Activated CD8-positive, alpha-beta memory T cell treated with anti-CD3 and anti-CD28 coated beads for 1 hour (primary cell): ENCODE data around the gene UBA6.
"Not testable (repeated sequence)": the region's sequence is repeated elsewhere in the genome, so short reads cannot be mapped to it uniquely, and the experiment has no call there.

Experiments
- DNase-seq, 2 donors: peaks; one replicate each; pipeline ENCODE4 v3.0.0-alpha.2; 2020; ENCODE audit warnings: low read depth in 1 of 2; ENCODE audit errors: extremely low read depth in 1 of 2

UBA6 gene

GRCh38 chr4:67674098-67674497 lies 26.9 kb downstream of the UBA6 start:
- no peak for DNase-seq

DNA sequence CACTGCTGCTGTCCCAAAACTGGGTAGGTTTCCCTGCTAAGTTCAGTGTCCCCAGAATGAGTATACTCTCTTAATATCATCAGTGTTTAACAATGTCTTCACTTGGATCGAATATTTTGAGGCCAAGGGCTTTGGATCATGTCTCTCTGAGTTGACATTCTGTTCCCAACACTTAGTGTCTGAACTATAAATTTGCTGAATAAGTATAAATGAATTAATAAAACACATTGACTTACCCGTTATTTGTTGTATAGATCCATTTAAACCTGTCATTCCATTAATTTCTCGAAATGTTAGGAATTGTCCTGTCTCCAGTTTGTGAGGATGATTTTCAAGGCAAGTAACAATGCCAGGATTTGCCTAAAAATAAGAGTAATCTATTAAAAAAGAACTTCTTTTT lies 32.6 kb downstream of the UBA6 start:
- DNase-seq = no peak

DNA sequence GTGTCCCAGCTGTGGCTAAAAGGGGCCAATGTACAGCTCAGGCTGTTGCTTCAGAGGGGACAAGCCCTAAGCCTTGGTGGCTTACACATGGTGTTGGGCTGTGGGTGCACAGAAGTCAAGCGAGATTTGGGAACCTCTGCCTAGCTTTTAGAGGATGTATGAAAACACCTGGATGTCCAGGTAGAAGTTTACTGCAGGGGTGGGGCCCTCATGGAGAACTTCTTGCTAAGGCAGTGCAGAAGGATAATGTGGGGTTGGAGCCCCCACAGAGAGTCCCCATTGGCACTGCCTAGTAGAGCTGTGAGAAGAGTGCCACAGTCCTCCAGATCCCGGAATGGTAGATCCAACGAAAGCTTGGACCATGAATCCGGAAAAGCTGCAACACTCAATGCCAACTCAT lies 40.5 kb downstream of the UBA6 start:
- no peak for DNase-seq

DNA sequence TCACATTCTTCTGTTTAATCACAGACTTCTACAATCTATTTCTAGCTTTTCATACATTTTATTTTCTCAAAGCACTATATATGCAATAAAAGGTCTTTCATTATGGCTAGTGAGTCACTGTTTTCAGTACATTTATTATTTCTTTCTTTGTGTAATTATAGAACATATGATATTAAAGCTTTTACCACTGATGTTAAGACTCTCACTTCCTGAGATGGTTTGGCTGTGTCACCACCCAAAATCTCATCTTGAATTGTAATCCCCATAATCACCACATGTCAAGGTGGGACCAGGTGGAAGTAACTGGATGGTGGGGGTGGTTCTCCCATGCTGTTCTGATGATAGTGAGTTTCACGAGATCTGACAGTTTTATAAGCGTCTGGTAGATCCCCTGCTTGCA lies 41.9 kb downstream of the UBA6 start:
- DNase-seq = no peak

DNA sequence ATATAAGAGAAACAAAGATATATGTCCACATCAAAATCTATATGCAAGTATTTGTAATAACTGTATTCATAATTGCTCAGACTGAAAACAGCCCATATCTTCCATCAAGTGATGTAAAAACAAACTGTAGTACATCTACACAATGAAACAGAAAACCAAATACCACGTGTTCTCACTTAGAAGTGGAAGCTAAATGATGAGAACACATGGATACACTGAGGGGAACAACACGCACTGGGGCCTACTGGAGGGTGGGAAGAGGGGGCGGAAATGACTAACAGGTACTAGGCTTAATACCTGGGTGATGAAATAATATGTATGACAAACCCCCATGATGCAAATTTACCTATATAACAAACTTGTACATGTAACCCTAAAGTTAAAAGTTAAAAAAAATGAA lies 42.7 kb downstream of the UBA6 start:
- no peak for DNase-seq

DNA sequence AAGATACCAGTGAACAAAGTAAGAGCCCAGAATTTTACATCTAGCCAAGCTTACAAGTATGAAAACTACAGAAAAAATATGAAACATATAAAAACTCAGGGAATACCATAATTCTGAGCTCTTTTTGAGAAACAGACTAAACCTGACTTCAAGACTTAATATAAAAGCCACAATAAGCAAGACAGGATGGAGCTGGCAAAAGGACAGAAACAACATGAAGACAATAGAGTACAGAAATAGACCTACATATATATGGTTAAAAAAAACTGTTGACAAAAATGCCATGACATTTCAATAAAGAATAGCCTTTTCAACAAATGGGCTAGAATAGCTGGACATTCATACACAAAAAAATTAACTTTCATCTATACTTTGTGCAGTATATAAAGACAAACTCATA lies 49.4 kb downstream of the UBA6 start:
- DNase-seq = no peak

- no peak for DNase-seq
Measured at GRCh38 chr4:67638136-67638535, 62.8 kb downstream of the UBA6 start.

- DNase-seq = not testable (repeated sequence)
Measured at GRCh38 chr4:67636978-67637377, 64.0 kb downstream of the UBA6 start.

GRCh38 chr4:67635331-67635730 lies 65.6 kb downstream of the UBA6 start:
- no peak for DNase-seq

DNA sequence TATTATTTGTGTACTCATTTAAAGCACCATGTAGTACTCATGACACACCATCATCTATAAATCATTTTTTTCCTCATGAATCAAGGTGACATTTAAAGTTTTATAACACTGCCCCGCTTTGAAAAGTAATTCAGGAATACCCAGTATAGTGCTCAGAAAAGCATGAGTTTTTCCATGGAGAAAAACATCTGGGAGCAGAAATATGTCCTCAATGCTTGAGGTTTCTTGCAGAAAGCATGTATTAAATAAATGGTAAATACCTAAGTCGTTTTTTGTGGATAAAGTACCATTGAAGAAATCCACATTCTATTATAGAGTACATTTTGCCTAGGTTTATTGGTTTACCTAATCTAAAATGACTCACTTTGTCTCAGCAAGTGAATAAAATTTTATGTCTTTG lies 66.2 kb downstream of the UBA6 start:
- DNase-seq = no peak

DNA sequence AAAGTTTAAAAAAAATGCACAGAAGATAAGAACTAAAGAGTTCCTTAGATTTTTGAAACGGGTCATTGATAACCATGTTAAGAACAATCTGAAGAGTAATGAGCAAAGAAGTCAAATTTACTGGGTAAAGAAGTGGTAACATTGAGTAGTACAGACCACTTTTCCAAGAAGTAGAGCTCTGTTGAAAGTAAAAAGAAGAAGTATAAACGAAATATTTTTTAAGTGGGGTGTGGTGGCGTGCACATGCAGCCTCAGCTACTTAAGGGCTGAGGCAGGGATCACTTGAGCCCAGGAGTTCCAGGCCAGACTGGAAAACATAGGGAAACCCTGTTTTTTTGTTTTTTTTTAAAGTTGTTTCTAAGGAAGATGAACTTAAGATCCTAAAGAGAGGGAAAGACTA lies 68.5 kb downstream of the UBA6 start:
- no peak for DNase-seq

- DNase-seq = no peak
Measured at GRCh38 chr4:67624939-67625338, 76.0 kb downstream of the UBA6 start.

DNA sequence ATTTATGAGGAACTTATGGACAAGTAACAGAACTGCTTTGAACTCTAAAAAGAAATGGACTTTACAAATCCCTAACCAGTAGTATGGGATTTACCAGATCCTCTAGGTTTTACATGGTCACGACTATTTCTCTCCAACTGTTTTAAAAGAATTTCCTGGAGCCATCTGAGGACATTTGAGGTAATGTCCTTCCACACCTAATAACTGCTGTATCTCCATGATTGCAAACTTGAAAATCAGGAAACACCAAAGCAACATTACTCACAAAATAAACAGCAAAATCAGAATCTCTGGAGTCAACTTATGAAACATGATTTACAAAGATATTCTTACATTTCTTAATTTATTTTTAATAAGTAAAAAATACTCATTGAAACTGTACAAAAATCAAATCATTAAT lies 84.5 kb downstream of the UBA6 start:
- DNase-seq = no peak

- no peak for DNase-seq
Measured at GRCh38 chr4:67615119-67615518, 85.8 kb downstream of the UBA6 start.

- no peak for DNase-seq
Measured at GRCh38 chr4:67614186-67614585, 86.8 kb downstream of the UBA6 start.

DNA sequence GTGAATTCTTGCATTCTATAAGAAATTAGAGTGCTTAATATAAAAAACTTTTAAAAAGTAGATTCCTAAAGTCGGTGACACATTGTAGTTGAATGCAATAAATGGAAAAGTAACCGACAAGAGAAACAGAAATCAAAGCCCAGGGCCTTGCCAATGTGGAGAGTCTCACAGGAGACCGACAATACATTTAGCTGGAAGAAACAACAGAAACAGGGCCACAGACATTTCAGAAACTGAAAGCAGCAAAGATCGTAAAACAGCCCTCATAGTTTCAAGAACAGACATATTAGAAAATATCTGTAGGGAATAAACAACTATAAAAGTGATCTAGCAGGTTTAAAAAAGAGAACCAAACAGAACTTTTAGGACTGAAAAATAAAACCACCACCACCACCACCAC lies 92.9 kb downstream of the UBA6 start:
- DNase-seq = no peak

GRCh38 chr4:67604749-67605148 lies 96.2 kb downstream of the UBA6 start:
- DNase-seq = no peak

- DNase-seq = no peak
Measured at GRCh38 chr4:67604029-67604381, 97.0 kb downstream of the UBA6 start.

DNA sequence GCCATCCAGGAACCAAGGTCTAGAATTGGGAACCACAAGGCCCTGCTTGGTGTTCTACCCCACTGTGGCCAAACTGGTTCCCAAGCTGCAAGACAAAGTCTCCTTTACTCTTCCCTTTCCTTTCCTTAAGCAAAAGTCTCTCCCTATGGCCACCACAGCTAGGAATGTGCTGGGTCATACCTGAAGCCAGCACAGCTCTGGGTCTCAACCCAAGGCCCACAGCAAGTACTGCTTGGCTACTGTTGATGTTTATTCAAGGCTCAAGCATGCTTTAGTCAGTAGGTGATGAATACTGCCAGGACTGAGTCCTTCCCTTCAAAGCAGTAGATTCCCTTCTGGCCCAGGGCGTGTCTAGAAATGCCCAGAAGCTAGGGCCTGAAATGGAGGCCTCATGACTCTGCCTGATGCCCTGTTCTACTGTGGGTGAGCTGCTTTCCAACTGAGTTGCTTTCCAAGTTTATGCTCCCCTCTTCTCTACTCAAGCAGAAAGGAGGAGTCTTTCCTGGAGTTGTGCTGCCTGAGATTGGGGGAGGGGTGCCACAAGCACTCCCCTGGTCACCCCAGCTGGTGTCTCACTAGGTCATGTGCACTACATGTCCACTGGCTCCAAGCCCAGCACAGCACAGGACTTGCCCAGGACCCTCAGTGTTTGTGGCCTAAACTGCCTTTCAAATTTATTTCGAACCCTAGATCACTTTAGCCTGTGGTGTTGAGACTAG lies 97.5 kb downstream of the UBA6 start:
- DNase-seq = no peak

DNA sequence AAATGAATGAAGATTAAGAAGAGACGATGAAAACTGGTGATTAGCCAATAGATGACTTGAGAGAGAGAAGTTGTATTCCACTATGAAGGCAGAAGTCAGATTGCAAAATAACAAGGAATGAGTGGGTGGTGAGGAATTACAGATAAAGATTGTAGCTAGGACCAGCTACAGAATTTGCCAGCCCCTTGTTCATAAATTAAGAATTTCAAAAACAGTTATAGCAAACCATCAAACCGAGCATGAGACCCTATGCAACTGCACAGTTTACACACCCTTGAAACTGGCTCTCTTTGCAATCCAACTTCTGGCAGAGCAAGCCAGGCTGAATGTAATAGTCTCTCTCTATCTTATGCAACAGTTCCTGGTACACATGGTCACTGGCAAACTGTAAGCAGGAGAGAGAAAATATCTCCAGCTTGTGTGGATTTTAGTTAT lies 107.2 kb downstream of the UBA6 start:
- DNase-seq = no peak

DNA sequence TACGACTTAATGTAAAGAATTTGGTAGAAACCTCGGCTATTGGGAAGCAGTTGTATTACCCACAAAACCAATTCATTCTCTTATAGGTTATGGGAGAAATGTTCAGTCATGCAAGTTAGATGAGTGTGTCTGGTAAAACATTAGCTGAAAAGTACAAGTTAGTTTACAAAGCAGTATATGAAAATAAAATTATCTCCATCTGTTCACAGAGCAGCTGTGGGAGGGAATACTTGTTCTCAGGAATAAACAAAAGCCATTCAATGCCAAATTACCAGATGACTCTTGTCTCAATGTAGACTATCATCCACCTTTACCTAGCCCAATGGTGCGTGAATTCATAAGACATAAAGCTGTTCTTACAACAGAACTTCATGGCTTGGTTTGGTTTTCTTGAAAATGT lies 113.8 kb downstream of the UBA6 start:
- no peak for DNase-seq

GRCh38 chr4:67584496-67584895 lies 116.5 kb downstream of the UBA6 start:
- no peak for DNase-seq

DNA sequence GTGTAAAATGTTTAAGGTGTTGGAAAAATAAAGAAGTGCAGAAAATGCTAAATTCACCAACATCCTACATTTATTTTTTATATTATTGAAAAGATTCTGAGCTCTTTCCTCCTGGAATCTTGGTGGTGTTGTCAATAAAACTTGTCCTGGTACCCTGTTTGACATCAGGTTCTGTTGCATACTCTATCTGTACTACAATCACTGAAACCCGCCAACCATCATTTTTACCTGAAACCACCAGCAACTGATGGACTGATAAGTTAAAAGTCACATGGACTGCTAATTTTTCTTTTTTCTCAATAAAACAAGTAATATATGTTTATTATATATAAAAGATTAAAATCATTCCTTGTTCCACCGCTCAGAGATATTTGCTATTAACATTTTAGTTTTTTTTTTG lies 119.0 kb downstream of the UBA6 start:
- no peak for DNase-seq
